ENCODE measurements around the gene SBF2. TPM values are rescaled to one million over a fixed set of nuclear protein-coding genes. Genes with fewer than 3 reads are reported as not detected.

Gene SBF2
- total RNA-seq, 4 donors from 2014 or later, result 29.7 to 60.4 (median 36.0) TPM

DNA sequence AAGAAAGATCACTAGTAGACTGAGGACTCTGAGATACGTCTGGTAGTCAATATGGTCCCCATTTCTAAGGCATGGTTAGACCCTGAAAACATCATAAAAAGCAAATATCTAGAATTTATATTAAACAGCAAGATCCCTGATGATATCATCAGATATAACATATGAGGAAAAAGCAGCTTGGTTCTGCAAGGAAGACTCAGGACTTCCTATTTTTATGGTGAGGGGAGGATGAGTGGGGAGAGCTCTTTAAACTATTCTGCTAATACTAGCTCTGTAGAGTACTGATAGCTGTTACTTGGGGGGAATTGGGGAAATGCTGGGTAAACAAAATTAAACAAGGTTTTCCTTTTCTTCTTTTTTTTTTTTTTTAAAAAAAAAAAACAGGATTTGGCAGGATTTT lies 394.3 kb downstream of the SBF2 start:
- intact Hi-C loops (cut with DNase I; ENCODE audit: low total_unique reads), result no loop called here
- no peak for DNase-seq (ENCODE audit: low spot score in 2 of 2)
- WGBS, 2 donors, result 89 to 100% methylated on average over 1 of the region's 1 CpG
- no peak for TF ChIP-seq CTCF (IDR thresholded peaks at IDR 0.05)
- TF ChIP-seq POLR2A (IDR thresholded peaks at IDR 0.05), result no peak
- no peak overlapping the region for H3K4me3 ChIP-seq (ENCODE audit: low read depth, poor library complexity, severe bottlenecking)

- WGBS, 2 donors, result 96 to 98% methylated on average over 2 of the region's 2 CpGs
- no peak overlapping the region for H3K4me3 ChIP-seq (ENCODE audit: low read depth, poor library complexity, severe bottlenecking)
- DNase-seq (ENCODE audit: low spot score in 2 of 2), result no peak
- TF ChIP-seq CTCF (IDR thresholded peaks at IDR 0.05), result no peak
- no peak for TF ChIP-seq POLR2A (IDR thresholded peaks at IDR 0.05)
- intact Hi-C loops (cut with DNase I; ENCODE audit: low total_unique reads), result no loop called here
Observed at GRCh38 chr11:9896902-9897301, 397.1 kb downstream of the SBF2 start.

DNA sequence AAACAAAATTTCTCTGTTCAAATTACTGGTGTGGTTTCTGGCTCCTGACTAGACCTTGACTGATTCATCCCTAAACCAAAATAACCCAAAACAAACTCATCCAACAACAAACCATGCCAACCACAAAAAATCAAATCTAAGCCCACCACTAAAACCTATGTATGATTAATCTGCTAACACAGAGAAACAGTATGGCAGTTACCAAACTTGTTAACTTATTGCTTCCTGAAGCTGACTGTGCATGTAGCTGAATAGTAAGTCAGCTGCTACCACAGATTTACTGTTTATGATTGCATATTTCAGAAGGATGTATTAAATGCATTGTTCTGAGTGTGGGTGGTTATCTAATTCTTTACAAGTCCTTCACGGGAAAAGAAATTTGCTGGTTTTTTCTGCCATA lies 399.0 kb downstream of the SBF2 start:
- WGBS, 2 donors, result 88 to 89% methylated on average over 1 of the region's 1 CpG
- no peak overlapping the region for H3K4me3 ChIP-seq (ENCODE audit: low read depth, poor library complexity, severe bottlenecking)
- intact Hi-C loops (cut with DNase I; ENCODE audit: low total_unique reads), result no loop called here
- no peak for TF ChIP-seq CTCF (IDR thresholded peaks at IDR 0.05)
- TF ChIP-seq POLR2A (IDR thresholded peaks at IDR 0.05), result no peak
- DNase-seq (ENCODE audit: low spot score in 2 of 2), result no peak

DNA sequence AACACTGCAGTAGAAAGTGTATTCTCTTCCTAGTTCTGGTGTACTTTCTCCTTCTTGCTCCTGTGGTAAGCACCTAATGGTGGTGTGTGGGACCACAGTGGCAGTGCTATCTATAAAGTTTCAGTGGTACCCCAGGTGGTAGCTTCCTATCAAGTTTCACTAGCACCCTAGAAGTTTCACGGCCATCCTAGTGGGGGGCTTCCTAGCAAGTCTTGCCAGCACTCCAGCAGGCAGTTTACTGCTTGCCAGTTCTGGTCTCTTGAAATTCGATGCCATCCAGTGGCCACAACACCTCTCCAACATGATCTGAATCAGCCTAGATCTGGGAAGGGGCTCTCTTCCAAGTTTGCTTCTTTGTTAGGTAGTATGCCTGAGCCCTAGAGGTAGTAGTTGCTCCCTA lies 400.5 kb downstream of the SBF2 start:
- 94 to 100% methylated on average over 2 of the region's 2 CpGs for WGBS, 2 donors
- intact Hi-C loops (cut with DNase I; ENCODE audit: low total_unique reads), result no loop called here
- TF ChIP-seq POLR2A (IDR thresholded peaks at IDR 0.05) (no peak), CTCF (IDR thresholded peaks at IDR 0.05) (no peak)
- DNase-seq (ENCODE audit: low spot score in 2 of 2), result no peak
- no peak overlapping the region for H3K4me3 ChIP-seq (ENCODE audit: low read depth, poor library complexity, severe bottlenecking)

- H3K4me3 ChIP-seq (ENCODE audit: low read depth, poor library complexity, severe bottlenecking), result no peak overlapping the region
- DNase-seq (ENCODE audit: low spot score in 2 of 2), result no peak
- intact Hi-C loops (cut with DNase I; ENCODE audit: low total_unique reads), result no loop called here
- TF ChIP-seq POLR2A (IDR thresholded peaks at IDR 0.05) (no peak), CTCF (IDR thresholded peaks at IDR 0.05) (no peak)
- 87 to 97% methylated on average over 1 of the region's 1 CpG for WGBS, 2 donors
Observed at GRCh38 chr11:9888938-9889337, 405.1 kb downstream of the SBF2 start.

DNA sequence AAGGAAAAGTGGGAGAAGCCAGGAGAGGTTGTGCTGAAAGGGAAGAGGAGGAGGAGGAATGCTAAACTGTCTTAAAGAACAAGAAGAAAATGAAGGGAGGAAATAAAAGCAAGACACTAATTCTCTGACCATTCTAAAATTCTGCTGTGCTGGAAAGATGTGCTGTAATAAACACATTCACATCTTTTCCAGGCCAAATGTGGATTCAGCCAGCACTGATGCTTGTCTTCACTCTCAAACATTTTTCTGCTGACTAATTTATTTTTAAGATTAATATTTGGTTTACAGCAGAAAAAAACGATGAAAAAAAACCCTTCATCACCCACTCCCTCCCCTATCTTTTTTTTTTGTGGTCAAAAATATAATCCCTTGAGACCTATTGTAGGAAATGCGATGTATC lies 406.5 kb downstream of the SBF2 start:
- intact Hi-C loops (cut with DNase I; ENCODE audit: low total_unique reads), result no loop called here
- 58 to 60% methylated on average over 2 of the region's 2 CpGs for WGBS, 2 donors
- no peak overlapping the region for H3K4me3 ChIP-seq (ENCODE audit: low read depth, poor library complexity, severe bottlenecking)
- TF ChIP-seq CTCF (IDR thresholded peaks at IDR 0.05), result no peak
- TF ChIP-seq POLR2A (IDR thresholded peaks at IDR 0.05), result no peak
- DNase-seq (ENCODE audit: low spot score in 2 of 2), result no peak

Data from lower leg skin (tissue), 4 donors.